GM18507 (cell line): ENCODE data around the gene PLVAP.

Experiments used
- DNase-seq: peaks from one replicate; pipeline ENCODE4 v3.0.0; 2011; ENCODE audit warnings: low read depth; ENCODE audit not compliant: insufficient read length; ENCODE audit errors: extremely low spot score
- FAIRE-seq: peaks from 2 replicates; lab custom pipeline; 2011; peaks lifted over from hg19 to GRCh38; lab: Jason Lieb, UNC

Gene PLVAP

DNA sequence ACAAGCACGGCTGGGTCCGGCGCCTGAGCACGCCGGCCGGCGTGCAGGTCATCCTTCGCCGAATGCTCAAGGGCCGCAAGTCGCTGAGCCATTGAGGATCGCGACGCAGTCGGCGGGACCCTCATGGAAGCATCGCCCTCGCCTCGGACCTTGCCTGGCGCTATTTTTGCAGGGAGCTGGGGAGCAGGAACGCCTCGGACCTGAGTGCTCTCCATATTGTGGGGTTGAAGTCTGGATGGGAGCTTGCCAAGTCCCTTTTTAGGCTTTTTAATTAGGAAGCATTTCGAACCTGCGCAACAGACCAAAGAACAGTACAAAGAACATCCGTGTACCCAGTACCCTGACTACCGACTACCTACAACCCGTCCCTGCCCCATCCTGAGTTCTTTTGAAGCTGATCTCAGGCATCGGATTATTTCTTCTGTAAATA, 70.8 kb downstream of the PLVAP start:
- no peak for FAIRE-seq
- DNase-seq: no peak

DNA sequence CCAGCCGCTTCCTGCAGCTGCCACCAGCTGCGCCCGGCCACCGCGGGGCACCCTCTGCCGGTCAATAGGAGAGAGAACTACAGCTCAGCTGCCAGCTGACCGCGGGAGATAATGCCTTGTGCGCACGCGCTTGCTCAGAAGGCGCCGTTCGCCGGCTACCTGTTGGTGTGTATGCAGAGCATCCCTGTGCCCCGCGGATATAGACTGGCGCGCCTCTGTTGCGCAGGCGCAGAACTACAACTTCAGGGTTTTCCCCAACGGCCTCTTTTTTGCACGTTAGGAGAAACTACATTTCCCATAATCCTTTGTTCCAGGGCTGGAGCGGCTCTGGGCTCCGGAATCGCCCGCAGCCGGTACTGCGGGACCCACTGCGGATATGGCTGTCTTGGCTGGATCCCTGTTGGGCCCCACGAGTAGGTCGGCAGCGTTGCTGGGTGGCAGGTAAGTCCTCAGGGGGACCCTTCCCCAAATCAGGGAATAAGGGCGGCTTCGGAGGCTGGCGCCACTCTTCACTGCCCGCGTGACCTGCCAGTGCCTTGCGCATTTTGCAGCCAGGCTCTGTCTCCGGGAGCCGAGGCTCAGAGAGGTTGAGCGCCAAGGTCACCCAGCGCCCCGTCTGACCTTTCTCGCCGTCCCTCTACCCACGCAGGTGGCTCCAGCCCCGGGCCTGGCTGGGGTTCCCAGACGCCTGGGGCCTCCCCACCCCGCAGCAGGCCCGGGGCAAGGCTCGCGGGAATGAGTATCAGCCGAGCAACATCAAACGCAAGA, 71.4 kb downstream of the PLVAP start, which contains the start of gene MRPL34:
Gene MRPL34 (plus strand): TSS at position 356 of the 768 bp plus-strand sequence. CDS start 21 bp downstream, at position 377.
- DNase-seq: peak; percentile 78
- FAIRE-seq: peak; percentile 98

DNA sequence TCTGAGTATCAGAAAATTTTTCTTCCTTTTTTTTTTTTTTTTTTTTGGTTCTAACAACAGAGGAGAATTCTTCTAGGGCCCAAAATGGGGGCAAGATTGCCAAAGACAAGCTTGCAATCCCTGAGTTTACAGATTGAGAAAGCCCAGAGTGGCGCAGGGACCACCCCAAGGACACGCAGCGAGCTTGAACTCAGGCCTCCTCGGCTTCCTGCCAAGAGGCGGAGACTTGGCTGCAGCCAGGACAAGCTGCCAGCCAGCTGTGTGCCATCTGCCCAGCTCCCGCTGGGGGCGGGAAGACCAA, 72.0 kb downstream of the PLVAP start:
- FAIRE-seq (no peak), DNase-seq (no peak)

DNA sequence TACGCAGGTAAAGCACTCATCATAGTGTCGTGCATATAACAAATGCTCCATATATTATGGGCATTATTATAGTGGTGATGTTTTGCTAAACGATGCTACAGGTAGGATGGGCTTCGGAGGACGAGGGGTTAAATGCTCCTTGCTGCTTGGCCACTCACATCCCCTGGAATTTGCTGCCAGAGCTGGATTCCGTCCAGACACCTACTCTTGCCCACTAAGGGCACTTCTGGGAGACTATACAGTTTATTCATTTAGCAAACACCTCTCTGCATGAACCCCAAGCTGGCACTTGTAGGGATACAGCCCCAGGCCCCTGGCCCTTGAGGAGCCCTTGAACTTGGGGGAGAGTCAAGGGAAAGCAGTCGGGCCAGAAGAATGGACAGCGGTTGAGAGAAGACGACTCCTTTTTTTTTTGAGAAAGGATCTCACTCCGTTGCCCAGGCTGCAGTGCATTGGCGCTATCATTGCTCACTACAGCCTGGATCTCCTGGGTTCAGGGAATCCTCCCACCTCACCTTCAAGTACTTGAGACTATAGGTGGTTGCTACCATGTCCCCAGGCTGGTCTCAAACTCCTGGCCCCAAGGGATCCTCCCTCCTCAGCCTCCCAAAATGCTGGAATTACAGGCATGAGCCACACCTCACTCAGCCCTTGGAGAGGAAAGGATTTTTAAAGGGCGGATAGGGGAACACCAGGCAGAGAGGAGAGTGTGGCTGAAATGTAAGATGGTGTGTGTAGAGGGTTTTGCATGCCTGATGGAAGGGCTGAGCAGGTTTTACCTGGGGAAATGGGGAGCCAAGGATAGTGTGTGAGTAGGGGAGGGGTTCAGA, 72.5 kb downstream of the PLVAP start:
- FAIRE-seq: no peak

DNA sequence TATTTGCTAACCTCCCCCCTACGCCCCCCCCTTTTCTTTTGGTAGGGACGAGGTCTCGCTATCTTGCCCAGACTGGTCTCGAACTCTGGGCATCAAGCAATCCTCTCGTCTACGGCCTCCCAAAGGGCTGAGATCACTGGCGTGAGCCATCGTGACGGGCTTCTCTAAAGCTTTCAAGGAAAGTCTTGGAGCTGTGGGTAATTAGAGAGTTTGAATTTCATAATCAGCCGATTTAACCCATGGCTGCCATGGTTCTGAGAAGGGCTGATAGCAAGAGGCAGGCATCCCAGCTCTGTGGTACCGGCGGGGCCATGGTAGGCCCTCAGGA, 73.2 kb downstream of the PLVAP start:
- FAIRE-seq: no peak
- DNase-seq: no peak

More for the DNA sequence above, 72.5 kb downstream of the PLVAP start:
- DNase-seq: no peak

DNA sequence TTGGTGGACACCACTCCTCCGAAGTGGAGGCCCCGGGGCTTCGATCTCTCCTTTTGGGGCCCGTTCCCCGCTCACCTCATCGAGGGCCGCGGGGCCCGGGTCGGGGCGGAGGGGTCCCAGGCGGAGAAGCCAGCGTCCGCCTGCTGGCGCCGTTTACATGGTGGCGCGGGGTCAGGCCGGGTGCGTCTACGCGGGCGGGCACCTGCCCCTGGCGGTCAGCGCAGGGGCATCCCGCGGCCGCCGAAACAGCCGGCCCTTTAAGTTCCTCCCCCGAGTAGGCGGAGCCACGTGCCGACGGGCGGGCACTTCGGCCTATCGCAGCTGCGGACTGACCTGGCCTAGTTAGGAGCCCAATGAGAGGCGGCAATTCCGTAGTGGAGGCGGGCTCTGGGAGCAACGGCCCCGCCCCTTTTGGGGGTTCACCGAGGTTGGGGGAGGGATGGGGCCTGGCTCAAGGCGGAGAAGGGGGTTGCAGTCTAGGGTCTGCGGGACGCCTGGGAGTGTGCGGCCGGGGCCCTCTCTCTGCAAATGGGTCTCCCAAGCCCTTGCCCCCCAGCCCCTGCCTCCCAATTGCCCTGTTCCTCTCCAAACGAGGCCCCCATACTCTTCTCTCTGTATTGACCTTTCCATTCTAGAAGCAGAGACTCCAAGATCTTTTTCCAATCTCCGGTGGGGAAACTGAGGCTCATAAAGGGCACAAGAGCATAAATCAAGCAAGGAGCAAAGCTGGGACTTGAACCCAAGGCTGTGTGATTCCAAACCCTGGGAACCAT, 73.8 kb downstream of the PLVAP start, which contains the start of gene ABHD8:
Gene ABHD8 (minus strand): TSS at position 259 of the 773 bp plus-strand sequence. CDS start 1,809 bp downstream, outside the sequence.
- FAIRE-seq: peak; percentile 95
- peak; percentile 76 for DNase-seq

DNA sequence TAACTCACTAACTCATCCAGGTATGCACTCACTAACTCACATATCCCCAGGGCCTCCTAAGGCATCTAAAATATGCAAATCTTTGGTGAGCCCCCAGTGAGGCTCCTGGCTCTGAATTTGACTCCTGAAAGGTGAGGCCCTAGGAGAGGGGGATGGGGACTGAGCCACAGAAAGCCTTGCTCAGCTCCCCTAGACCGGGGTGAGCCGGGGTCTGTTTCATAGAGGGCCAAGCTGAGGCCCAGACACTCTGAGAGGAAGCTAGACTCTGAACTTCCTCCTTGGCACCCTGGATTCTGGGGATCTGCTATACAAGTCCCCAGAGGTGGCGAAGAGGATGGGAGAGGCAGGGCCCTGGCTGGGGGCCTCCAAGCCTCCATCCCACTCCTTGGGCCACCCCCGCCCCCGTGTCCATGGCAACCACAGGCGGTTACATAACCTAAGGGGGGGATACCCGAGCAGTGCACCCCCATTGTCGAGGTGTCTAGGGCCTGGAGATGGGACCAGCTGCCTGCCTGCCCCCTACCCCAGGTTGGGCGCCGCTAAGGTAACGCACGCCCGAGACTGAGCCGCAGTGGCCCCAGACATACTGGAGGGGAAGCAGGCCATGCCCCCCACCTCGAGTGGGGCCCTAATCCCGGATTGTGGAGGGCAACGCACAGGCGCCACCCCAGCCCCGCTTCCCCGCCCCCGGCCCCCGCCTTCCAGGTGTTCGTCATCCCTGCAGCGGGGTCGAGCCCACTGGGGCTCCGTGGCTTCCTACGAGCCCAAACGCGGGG, 74.6 kb downstream of the PLVAP start:
- DNase-seq: no peak
- no peak for FAIRE-seq
